ENCODE measurements around the gene TIGD3. TPM values are rescaled to one million over a fixed set of nuclear protein-coding genes. Genes with fewer than 3 reads are reported as not detected.

TIGD3 gene
- total and polyA plus RNA-seq, 9 of the 15 experiments (the other 6 are each of a cell fraction or from before 2014, with no cell fraction given), result 0.06 to 1.3 (median 0.56) TPM

DNA sequence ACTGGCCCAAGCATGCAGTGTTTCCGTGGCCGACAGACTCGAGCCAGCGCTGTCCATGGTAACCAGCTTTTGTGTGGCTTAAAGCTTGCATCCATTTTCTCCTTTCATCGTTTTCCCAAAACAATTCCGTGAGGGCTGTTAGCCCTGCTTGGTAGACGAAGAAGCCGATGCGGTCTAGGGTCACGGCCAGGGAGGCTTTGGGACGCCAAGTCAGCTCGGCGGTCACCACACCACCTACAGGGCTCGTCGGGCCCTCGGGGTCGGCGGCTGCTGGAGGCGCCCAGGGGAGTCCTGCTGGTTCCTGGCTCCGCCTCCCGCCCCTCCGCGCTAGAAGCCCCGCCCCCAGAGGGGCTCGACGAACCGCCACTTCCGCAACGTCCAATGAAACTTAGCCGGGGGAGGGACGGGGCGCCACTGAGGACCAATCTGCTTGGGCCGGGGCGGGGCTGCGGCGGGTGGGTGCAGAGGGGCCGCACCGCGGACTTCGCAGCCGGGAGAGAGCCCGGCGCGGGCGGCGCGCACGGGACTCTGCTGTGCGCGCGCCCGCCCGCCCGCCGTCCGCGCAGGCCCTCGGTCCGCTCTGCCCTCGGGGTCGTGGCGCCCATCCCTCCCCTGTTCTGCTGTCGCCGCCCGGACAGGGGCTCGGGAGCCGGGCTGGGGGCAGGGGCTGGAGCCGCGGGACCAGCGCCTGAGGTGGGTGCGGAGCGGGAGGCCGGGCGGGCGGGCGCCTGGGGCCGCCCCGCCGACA is at the start of gene TIGD3 (continued):
- TF ChIP-seq, protein P1, sequence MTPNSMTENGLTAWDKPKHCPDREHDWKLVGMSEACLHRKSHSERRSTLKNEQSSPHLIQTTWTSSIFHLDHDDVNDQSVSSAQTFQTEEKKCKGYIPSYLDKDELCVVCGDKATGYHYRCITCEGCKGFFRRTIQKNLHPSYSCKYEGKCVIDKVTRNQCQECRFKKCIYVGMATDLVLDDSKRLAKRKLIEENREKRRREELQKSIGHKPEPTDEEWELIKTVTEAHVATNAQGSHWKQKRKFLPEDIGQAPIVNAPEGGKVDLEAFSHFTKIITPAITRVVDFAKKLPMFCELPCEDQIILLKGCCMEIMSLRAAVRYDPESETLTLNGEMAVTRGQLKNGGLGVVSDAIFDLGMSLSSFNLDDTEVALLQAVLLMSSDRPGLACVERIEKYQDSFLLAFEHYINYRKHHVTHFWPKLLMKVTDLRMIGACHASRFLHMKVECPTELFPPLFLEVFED (CRISPR knock-in tag; conservative IDR thresholded peaks at IDR 0.05), result no peak
- no peak for TF ChIP-seq DNMT1 (IDR thresholded peaks at IDR 0.05)
- TF ChIP-seq, protein P2, sequence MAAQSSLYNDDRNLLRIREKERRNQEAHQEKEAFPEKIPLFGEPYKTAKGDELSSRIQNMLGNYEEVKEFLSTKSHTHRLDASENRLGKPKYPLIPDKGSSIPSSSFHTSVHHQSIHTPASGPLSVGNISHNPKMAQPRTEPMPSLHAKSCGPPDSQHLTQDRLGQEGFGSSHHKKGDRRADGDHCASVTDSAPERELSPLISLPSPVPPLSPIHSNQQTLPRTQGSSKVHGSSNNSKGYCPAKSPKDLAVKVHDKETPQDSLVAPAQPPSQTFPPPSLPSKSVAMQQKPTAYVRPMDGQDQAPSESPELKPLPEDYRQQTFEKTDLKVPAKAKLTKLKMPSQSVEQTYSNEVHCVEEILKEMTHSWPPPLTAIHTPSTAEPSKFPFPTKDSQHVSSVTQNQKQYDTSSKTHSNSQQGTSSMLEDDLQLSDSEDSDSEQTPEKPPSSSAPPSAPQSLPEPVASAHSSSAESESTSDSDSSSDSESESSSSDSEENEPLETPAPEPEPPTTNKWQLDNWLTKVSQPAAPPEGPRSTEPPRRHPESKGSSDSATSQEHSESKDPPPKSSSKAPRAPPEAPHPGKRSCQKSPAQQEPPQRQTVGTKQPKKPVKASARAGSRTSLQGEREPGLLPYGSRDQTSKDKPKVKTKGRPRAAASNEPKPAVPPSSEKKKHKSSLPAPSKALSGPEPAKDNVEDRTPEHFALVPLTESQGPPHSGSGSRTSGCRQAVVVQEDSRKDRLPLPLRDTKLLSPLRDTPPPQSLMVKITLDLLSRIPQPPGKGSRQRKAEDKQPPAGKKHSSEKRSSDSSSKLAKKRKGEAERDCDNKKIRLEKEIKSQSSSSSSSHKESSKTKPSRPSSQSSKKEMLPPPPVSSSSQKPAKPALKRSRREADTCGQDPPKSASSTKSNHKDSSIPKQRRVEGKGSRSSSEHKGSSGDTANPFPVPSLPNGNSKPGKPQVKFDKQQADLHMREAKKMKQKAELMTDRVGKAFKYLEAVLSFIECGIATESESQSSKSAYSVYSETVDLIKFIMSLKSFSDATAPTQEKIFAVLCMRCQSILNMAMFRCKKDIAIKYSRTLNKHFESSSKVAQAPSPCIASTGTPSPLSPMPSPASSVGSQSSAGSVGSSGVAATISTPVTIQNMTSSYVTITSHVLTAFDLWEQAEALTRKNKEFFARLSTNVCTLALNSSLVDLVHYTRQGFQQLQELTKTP (IDR thresholded peaks at IDR 0.05; ENCODE audit: low read depth in 1 of 2, partially characterized antibody in 2 of 2), result peak in 1 of 2 experiments; percentile 72
- TF ChIP-seq MEIS2 (IDR thresholded peaks at IDR 0.05; ENCODE audit: partially characterized antibody), result no peak
- no peak for TF ChIP-seq YBX1 (IDR thresholded peaks at IDR 0.05)
- no peak for TF ChIP-seq SRSF7 (optimal IDR thresholded peaks at IDR 0.05; ENCODE audit: low read depth, low read length)
- no peak for TF ChIP-seq ZNF830 (CRISPR knock-in tag; IDR thresholded peaks at IDR 0.05)
- TF ChIP-seq SIN3B (IDR thresholded peaks at IDR 0.05; ENCODE audit: low read depth), result peak; percentile 64
- TF ChIP-seq, protein P3, sequence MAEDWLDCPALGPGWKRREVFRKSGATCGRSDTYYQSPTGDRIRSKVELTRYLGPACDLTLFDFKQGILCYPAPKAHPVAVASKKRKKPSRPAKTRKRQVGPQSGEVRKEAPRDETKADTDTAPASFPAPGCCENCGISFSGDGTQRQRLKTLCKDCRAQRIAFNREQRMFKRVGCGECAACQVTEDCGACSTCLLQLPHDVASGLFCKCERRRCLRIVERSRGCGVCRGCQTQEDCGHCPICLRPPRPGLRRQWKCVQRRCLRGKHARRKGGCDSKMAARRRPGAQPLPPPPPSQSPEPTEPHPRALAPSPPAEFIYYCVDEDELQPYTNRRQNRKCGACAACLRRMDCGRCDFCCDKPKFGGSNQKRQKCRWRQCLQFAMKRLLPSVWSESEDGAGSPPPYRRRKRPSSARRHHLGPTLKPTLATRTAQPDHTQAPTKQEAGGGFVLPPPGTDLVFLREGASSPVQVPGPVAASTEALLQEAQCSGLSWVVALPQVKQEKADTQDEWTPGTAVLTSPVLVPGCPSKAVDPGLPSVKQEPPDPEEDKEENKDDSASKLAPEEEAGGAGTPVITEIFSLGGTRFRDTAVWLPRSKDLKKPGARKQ (CRISPR knock-in tag; IDR thresholded peaks at IDR 0.05), result no peak
- TF ChIP-seq TAF1 (IDR thresholded peaks at IDR 0.05; ENCODE audit: control insufficient read depth, extremely low read depth, insufficient read depth, low read length, severe bottlenecking), result peak; percentile 27
- TF ChIP-seq CGGBP1 (CRISPR knock-in tag; IDR thresholded peaks at IDR 0.05), result no peak
- no peak for TF ChIP-seq GATA2 (CRISPR knock-in tag; IDR thresholded peaks at IDR 0.05)
- TF ChIP-seq LARP7 (IDR thresholded peaks at IDR 0.05), result no peak
- TF ChIP-seq KAT2B (IDR thresholded peaks at IDR 0.05; ENCODE audit: low read depth, low read length), result no peak
- TF ChIP-seq ZZZ3 (IDR thresholded peaks at IDR 0.05), result no peak
- TF ChIP-seq ZHX1 (conservative IDR thresholded peaks at IDR 0.05; ENCODE audit: low read length), result no peak
